Mucosa of gallbladder (tissue), 1 donor: ENCODE data around the gene SOX18. TPM values are rescaled to one million over a fixed set of nuclear protein-coding genes. Genes with fewer than 3 reads are reported as not detected.

Source experiments
- DNase-seq: peaks from one replicate; pipeline ENCODE4 v3.0.0-alpha.2; 2020; ENCODE audit warnings: low spot score
- total RNA-seq: library from RNA; stranded (reverse); gene quantifications from one replicate; pipeline ENCODE4 v1.2.1, GENCODE V29; 2021
- donor health status: DM: no; HTN: no; CAD: no.

SOX18 gene
- total RNA-seq, 1 donor from 2014 or later = 30.1 TPM

GRCh38 chr20:64038565-64039292 is 10.7 kb downstream of the SOX18 start:
- peak; percentile 66 for DNase-seq

- no peak for DNase-seq
These were observed 11.2 kb downstream of the SOX18 start for GRCh38 chr20:64038224-64038564.

GRCh38 chr20:64037498-64038213 is 11.8 kb downstream of the SOX18 start:
- no peak for DNase-seq

GRCh38 chr20:64037199-64037497 is 12.3 kb downstream of the SOX18 start:
- DNase-seq = no peak

GRCh38 chr20:64036346-64037198 is 12.9 kb downstream of the SOX18 start:
- no peak for DNase-seq

- no peak for DNase-seq
These were observed 13.5 kb downstream of the SOX18 start, which contains the start of gene C20orf204 for GRCh38 chr20:64035933-64036345. Gene C20orf204 (plus strand): TSS chr20:64036182. CDS start chr20:64036324, 142 bp downstream.

GRCh38 chr20:64035066-64035932 is 14.1 kb downstream of the SOX18 start:
- DNase-seq = no peak

- no peak for DNase-seq
These were observed 15.4 kb downstream of the SOX18 start for GRCh38 chr20:64033981-64034493.

- no peak for DNase-seq
These were observed 16.5 kb downstream of the SOX18 start for GRCh38 chr20:64032706-64033624.

GRCh38 chr20:64031822-64032314 is 17.6 kb downstream of the SOX18 start:
- DNase-seq = no peak

- DNase-seq = no peak
These were observed 18.9 kb downstream of the SOX18 start for GRCh38 chr20:64030371-64031134.

GRCh38 chr20:64029293-64030117 is 19.9 kb downstream of the SOX18 start:
- DNase-seq = no peak

- DNase-seq = peak; percentile 60
These were observed 21.3 kb downstream of the SOX18 start for GRCh38 chr20:64027981-64028685.

- DNase-seq = no peak
These were observed 23.5 kb downstream of the SOX18 start for GRCh38 chr20:64025826-64026412.

- DNase-seq = no peak
These were observed 24.2 kb downstream of the SOX18 start for GRCh38 chr20:64025101-64025825.

GRCh38 chr20:64024141-64024990 is 25.1 kb downstream of the SOX18 start:
- DNase-seq = no peak
